ENCODE results near the gene CRIP3.

CRIP3 gene

DNA sequence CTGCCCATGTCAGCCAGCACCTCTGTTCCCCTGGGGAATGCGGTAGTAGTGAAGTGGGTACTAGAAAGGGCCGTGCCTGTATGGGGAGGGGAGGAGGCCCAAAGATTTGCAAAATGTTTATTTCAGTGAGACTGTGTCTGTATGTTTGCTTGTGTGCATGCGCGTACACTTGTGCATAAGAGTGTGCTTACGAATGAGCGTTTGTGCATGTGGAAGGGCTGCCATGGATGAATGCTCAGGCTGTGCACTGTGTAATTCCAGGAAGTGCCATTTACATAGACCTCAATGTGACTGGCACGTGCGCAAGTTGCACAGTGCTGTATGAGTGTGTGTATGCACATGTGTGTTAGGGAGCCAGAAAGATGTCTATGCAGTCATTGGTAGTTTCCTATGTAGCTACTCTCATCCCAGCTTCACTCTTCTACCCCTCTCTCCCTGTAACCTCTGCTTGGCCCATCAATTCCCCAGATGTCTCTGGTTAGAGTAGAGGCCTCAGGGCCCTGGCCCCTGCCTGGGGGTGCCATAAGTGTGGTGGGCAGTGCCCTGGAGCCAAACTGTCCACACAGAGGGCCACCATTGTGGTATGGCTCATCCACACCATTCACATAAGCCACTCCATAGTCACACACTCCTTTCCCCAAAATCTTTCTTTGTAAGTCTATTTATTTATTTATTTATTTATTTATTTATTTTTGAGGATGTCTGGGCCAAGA lies 37.4 kb downstream of the CRIP3 start:
- no peak for DNase-seq

GRCh38 chr6:43269273-43270007 lies 39.2 kb downstream of the CRIP3 start:
- DNase-seq = peak in 1 of 3 donors; percentile 48

GRCh38 chr6:43268782-43269272 lies 39.8 kb downstream of the CRIP3 start:
- no peak for DNase-seq

DNA sequence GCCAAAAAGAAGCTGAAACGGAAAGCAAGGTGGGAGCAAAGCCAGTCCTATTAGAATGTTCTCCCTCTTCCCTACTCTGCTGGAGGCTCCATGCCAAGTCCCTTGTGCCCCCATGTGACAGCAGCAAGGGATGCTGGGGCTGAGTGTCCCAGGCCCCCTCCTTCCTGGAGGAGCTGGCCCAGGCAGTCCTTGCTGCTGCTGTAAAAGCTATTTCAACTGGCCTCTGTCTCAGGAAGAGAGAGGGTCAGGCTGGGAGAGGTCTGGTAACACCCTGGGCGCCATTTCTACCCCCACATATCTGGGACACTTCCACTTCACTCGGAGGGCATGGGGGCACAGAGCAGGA lies 40.3 kb downstream of the CRIP3 start:
- DNase-seq = no peak

DNA sequence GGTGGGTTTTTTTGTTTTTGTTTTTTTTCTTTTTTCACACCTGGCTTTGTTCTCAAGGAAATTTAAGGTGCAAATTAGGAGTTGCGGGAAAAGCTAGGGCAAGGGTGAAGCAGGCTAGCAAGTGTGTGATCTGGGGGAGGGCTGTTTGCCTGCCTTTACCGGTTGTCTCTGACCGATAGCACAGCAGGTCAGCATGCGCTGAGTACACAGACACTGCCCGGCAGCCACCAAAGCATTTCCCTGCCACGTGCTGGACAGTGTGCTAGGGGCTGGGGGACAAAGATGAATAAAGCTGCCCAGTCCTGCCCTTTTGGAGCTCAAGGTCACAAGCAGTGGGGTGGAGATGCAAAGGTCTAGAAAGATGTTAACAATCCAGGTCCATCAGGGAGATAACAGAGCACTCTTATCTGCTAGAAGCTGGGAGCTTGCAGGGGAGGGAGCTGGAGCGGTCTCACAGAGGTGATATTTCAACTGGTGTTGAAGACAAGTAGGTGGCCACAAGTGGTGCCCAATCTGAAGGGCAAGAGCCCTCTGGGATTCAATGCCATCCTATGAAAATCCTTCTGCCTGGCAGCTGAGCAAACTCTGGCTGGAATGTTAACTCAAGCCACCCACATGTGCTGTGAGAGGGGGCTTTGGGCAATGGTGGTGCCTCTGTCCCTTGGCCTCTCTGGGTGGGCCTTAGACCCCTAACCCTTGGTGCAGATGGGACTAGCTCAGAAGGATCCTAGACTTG lies 40.8 kb downstream of the CRIP3 start:
- DNase-seq = no peak

DNA sequence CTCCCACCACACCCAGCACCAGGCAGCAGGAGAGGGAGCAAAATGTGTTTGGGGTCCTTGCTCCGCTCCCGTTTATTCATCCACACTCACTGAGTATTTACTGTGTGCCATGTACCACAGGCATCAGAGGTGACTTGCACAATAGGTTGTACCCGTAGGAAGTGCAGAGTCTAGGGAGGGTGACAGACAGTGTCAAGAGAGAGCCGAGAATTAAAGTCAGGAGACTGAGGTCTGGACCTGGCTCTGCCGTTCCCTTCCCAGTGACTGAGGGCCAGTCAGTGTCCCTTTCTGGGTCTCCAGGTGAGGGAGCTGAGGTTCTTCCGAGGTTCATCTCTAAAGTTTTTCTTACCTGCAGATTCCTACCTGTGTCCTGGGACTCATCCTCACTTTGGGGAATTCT lies 43.1 kb downstream of the CRIP3 start:
- DNase-seq = no peak

DNA sequence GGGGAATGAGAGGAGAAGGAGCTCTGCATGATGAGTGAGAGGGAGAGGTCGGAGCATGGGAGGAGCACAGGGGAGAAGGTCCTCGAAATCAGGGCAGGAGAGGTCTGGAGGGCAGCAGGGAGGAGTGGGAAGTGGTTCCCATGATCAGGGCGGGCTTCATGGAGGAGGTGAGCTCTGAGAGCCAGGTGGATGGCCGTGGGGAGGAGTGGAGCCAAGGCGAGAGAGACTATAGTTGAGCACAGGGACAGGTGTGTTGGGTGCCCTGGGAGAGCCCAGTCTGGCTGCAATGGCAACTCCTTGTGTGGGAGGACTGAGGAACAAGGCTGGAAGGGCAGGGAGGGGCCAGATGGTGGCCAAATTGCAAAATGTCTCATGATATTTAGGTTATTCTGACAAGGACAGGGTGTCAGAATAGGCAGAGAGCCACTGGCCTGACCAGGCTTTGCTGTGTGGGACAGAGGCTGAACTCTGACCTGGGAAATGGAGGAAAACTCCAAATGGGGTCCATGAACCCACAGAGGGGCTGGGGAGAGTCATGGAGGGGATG lies 44.0 kb downstream of the CRIP3 start:
- peak in 2 of 3 donors; percentile 42 to 43 for DNase-seq

- peak; percentile 82 to 92 (median 90) for DNase-seq
Observed at GRCh38 chr6:43263314-43264178, 45.1 kb downstream of the CRIP3 start.

- no peak for DNase-seq
Observed at GRCh38 chr6:43262780-43263313, 45.8 kb downstream of the CRIP3 start.

GRCh38 chr6:43262000-43262779 lies 46.4 kb downstream of the CRIP3 start:
- no peak for DNase-seq

DNA sequence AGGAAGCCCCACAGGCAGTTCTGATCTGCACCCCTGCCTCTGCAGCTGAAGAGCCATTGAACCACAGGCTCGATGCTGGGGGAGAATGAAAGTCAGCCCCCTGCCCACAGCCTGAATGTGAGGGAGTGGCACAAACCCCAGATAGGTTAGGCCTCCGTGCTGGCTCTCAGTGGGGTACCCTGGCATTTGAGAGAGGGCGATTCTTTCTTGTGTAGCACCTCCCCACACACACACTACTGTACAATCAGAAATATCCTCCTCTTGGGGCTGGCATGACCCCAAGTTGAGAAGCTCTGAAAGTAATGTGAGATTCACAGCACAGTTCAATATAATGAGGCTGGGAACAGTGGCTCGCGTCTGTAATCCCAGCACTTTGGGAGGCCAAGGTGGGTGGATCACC lies 47.4 kb downstream of the CRIP3 start:
- DNase-seq = no peak

GRCh38 chr6:43260791-43261190 lies 47.8 kb downstream of the CRIP3 start:
- no peak for DNase-seq

DNA sequence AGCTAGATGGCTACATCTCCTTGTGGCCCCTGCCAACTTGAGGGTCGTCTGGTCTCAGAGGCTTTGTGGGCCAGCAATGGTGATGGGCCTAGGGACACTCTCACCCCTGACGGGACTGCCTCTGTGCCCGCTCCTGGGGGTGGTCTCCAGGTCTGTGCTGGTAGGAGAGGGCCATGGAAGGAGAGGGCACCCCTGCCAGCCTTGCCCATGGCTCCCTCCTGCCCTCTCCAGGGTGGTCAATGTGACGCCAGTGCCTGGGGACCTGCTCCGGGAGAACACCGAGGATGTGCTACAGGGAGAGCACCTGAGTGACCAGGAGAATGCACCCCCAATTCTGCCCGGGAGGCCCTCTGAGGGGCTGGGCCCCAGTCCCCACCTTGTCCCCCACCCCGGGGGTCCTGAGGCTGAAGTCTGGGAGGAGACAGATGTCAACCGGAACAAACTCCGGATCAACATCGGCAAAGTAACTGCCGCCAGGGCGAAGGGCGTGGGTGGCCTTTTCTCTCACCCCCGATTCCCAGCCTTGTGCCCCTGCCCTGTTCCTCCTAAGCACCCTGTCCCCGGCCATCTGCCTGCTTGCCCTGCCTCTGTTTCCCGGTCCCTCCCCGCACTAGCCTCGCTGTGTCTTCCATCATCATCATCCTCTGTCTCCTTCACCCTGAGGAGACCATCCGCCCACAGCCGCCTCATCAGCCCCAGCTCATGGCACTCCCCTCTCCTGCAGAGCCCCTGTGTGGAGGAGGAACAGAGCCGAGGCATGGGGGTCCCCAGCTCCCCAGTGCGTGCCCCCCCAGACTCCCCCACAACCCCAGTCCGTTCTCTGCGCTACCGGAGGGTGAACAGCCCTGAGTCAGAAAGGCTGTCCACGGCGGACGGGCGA lies 49.6 kb downstream of the CRIP3 start:
- DNase-seq = no peak

DNA sequence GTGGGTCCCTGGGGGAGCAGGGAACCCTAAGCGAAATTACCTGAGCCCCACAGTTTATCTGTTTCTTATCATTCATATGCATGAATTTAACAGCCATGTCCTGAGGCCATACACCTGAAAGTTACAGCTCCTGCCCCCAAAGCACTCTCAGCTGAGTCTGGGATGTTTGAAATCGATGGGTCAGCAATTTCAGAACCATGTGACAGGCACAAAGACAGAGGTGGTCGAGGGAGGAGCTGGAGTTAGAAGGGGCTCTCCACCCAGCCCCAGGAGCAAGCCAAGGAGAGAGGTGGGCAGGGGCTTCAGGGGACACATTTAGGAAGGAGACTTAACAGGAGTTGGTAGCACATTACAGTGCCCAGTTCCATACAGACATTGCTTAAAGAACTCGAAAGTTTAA lies 50.4 kb downstream of the CRIP3 start:
- DNase-seq = no peak

- peak; percentile 56 to 82 (median 76) for DNase-seq
Observed at GRCh38 chr6:43257367-43258145, 51.1 kb downstream of the CRIP3 start.

GRCh38 chr6:43256670-43257366 lies 51.8 kb downstream of the CRIP3 start:
- DNase-seq = no peak

Measured in suppressor macrophage treated with lipopolysaccharide for 1 hour (primary cell).